HL-60 (cell line): Measurements from ENCODE around the gene SETD1B.

ENCODE experiments used
- DNase-seq, 2 experiments: peaks; one replicate each; pipeline ENCODE4 v3.0.0-alpha.2; 2010 to 2020; ENCODE audit warnings: low read depth in 1 of 2, low spot score in 1 of 2
- H3K27ac ChIP-seq: fragments of 250-450 bp; sonication (Bioruptor Pico); replicated peaks from 2 replicates; pipeline ENCODE4 v1.5.1; 2020; ENCODE audit warnings: mild to moderate bottlenecking, moderate library complexity
- H3K27me3 ChIP-seq: fragments of 250-450 bp; sonication (Bioruptor Pico); 2 replicates; pipeline ENCODE4 v1.5.1; 2021; ENCODE audit warnings: mild to moderate bottlenecking, moderate library complexity; ENCODE audit not compliant: insufficient read depth, poor library complexity, severe bottlenecking
- H3K4me3 ChIP-seq: replicated peaks from 2 replicates; pipeline ENCODE4 v1.5.1; 2011; ENCODE audit warnings: mild to moderate bottlenecking, control low read depth, low read length; ENCODE audit not compliant: insufficient read depth
- GABPA ChIP-seq: IDR thresholded peaks from 2 replicates; pipeline ENCODE4 v1.6.1; 2012; ENCODE audit warnings: low read depth
- POLR2AphosphoS5 ChIP-seq: IDR thresholded peaks from 2 replicates; pipeline ENCODE4 v1.6.1; 2012; ENCODE audit warnings: low read depth
- SPI1 ChIP-seq: IDR thresholded peaks from 2 replicates; pipeline ENCODE4 v1.6.1; 2012; ENCODE audit warnings: low read depth, mild to moderate bottlenecking, borderline replicate concordance
- TF ChIP-seq, protein P1 (sequence below): IDR thresholded peaks from 2 replicates; pipeline ENCODE4 v1.6.1; 2012; ENCODE audit warnings: low read depth; ENCODE audit not compliant: insufficient replicate concordance
- TF ChIP-seq, protein P2 (sequence below): IDR thresholded peaks from one replicate; pipeline ENCODE4 v1.5.1; 2011; ENCODE audit warnings: low read length, control low read depth, inconsistent platforms; ENCODE audit not compliant: insufficient read depth

The SETD1B gene

DNA sequence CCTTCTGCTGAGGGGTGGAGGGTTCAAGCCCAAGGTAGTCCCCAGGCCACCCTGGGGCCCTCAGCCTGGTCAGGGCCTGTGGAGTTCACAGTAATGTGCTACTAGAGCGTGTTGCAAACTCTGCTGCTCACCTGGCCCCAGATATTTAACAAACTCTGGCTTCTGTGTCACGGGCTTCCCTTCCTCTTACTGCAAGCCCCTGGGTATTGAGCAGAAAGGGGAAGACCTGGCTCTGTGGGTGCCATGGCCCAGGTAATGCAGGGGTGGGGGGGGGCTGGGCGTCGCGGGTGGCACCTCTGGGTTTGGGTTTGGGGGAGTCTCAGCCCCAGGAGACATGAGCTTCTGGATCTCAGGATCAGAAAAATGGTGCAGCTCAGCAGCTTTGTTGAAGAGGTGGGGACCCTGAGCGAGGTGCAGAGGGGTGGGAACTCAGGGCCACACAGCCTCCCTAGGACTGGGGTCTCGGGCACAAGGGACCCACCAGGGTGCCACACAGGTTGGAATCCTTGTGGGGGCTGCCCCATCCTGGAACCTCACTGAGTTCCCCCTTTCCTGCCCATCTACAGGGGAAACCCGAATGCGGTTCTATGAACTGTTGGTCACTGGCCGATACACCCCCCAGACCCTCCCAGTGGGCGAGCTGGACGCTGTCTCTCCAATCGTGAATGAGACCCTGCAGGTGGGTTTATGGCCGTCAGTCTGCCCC, 4.0 kb downstream of the SETD1B start:
- Histone ChIP-seq H3K4me3 (no peak overlapping the region), H3K27ac (peak overlapping the region; percentile 27; the same call in 1 of the 2 replicates), H3K27me3 (no peaks in the 10 kb centered on the region)
- DNase-seq = peak in 1 of 2 experiments; percentile 61
- TF ChIP-seq, protein P1, sequence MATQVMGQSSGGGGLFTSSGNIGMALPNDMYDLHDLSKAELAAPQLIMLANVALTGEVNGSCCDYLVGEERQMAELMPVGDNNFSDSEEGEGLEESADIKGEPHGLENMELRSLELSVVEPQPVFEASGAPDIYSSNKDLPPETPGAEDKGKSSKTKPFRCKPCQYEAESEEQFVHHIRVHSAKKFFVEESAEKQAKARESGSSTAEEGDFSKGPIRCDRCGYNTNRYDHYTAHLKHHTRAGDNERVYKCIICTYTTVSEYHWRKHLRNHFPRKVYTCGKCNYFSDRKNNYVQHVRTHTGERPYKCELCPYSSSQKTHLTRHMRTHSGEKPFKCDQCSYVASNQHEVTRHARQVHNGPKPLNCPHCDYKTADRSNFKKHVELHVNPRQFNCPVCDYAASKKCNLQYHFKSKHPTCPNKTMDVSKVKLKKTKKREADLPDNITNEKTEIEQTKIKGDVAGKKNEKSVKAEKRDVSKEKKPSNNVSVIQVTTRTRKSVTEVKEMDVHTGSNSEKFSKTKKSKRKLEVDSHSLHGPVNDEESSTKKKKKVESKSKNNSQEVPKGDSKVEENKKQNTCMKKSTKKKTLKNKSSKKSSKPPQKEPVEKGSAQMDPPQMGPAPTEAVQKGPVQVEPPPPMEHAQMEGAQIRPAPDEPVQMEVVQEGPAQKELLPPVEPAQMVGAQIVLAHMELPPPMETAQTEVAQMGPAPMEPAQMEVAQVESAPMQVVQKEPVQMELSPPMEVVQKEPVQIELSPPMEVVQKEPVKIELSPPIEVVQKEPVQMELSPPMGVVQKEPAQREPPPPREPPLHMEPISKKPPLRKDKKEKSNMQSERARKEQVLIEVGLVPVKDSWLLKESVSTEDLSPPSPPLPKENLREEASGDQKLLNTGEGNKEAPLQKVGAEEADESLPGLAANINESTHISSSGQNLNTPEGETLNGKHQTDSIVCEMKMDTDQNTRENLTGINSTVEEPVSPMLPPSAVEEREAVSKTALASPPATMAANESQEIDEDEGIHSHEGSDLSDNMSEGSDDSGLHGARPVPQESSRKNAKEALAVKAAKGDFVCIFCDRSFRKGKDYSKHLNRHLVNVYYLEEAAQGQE = no peak
- TF ChIP-seq GABPA = no peak
- no peak for TF ChIP-seq POLR2AphosphoS5
- TF ChIP-seq, protein P2, sequence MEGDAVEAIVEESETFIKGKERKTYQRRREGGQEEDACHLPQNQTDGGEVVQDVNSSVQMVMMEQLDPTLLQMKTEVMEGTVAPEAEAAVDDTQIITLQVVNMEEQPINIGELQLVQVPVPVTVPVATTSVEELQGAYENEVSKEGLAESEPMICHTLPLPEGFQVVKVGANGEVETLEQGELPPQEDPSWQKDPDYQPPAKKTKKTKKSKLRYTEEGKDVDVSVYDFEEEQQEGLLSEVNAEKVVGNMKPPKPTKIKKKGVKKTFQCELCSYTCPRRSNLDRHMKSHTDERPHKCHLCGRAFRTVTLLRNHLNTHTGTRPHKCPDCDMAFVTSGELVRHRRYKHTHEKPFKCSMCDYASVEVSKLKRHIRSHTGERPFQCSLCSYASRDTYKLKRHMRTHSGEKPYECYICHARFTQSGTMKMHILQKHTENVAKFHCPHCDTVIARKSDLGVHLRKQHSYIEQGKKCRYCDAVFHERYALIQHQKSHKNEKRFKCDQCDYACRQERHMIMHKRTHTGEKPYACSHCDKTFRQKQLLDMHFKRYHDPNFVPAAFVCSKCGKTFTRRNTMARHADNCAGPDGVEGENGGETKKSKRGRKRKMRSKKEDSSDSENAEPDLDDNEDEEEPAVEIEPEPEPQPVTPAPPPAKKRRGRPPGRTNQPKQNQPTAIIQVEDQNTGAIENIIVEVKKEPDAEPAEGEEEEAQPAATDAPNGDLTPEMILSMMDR = no peak
- TF ChIP-seq SPI1 = peak; percentile 55; the same call in 1 of the 2 replicates

DNA sequence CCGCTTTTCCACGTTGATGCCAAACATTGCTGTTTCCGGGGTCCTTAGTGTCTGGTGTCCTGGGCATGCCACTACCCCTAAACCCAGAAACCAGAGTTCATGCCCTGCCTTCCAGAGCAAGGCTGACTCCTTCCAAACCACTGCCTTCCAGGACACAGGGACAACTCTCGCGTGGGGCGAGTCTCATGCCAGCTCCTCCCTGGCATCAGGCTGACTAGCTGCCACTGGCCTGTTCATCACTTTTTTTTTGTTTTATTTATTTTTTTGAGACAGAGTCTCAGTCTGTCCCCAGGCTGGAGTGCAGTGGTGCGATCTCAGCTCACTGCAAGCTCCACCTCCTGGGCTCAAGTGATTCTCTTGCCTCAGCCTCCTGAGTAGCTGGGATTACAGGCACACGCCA, 4.8 kb downstream of the SETD1B start:
- H3K27ac ChIP-seq = no peak overlapping the region
- H3K4me3 ChIP-seq = no peak overlapping the region
- DNase-seq = no peak
- TF ChIP-seq SPI1 = no peak
- H3K27me3 ChIP-seq = no peaks in the 10 kb centered on the region

DNA sequence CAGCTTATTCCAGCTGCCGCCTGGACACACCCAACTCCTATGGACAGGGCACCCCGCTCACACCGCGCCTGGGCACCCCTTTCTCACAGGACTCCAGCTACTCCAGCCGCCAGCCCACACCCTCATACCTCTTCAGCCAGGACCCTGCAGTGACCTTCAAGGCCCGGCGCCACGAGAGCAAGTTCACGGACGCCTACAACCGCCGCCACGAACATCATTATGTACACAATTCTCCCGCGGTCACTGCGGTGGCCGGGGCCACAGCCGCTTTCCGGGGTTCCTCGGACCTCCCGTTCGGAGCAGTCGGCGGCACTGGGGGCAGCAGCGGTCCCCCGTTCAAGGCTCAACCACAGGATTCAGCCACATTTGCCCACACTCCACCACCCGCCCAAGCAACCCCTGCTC, 5.9 kb downstream of the SETD1B start:
- Histone ChIP-seq H3K27ac (no peak overlapping the region), H3K4me3 (no peak overlapping the region), H3K27me3 (no peaks in the 10 kb centered on the region)
- DNase-seq = no peak
- TF ChIP-seq SPI1 = no peak
- TF ChIP-seq, protein P1 = no peak

DNA sequence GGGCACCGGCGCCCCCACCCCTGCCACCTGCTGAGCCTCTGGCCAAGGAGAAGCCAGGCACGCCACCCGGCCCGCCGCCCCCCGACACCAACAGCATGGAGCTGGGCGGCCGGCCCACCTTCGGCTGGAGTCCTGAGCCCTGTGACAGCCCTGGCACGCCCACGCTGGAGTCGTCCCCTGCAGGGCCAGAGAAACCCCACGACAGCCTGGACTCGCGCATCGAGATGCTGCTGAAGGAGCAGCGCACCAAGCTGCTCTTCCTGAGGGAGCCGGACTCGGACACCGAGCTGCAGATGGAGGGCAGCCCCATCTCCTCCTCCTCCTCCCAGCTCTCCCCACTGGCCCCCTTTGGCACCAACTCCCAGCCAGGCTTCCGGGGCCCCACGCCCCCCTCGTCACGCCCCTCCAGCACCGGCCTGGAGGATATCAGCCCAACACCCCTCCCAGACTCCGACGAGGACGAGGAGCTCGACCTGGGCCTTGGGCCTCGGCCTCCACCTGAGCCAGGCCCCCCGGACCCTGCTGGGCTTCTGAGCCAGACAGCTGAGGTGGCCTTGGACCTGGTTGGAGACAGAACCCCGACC, 6.5 kb downstream of the SETD1B start:
- H3K4me3 ChIP-seq = no peak overlapping the region; the same call in 1 of the 2 replicates
- no peaks in the 10 kb centered on the region for H3K27me3 ChIP-seq
- TF ChIP-seq SPI1 = no peak
- TF ChIP-seq GABPA = no peak
- no peak for TF ChIP-seq POLR2AphosphoS5
- TF ChIP-seq, protein P2 = no peak
- TF ChIP-seq, protein P1 = no peak
- no peak for DNase-seq
- peak overlapping the region; percentile 80; the same call in 1 of the 2 replicates for H3K27ac ChIP-seq
